Measurements from ENCODE around the gene MEF2D. TPM values are rescaled to one million over a fixed set of nuclear protein-coding genes. Genes with fewer than 3 reads are reported as not detected.
A peak's percentile ranks its signal among the peaks of the same experiment; 100 is the strongest.

Gene MEF2D
- total RNA-seq, 3 donors from 2014 or later = 56.8 to 103 (median 61.9) TPM

DNA sequence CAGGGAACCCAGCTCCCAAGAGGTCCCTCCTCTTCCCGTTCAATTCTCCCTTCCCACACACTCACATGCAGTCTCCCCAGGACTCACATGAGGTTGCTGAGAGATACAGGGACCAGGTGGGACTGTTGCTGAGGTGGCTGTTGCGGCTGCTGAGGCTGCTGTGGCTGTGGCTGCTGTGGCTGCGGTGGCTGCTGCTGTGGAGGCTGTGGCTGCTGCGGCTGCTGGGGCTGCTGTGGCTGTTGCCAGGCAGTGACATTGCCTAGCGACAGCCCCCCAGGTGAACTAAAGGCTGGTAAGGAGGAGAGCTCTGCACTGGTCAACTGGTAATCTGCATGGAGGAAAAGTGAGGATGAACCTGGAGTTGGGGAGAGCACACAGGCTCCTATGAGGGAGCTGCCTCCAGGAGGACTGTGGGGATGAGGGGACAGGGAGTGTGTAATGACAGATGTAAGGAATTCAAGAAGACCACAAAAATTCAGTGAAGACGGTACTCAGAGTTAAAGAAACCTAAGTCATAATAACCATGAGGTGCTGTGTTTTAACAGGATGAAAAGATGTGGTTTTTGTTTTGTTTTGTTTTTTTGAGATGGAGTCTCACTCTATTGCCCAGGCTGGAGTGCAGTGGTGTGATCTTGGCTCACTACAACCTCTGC is 31.8 kb downstream of the MEF2D start:
- ATAC-seq (no peak), DNase-seq (peak in 1 of 3 donors; percentile 21)
- intact Hi-C loops (cut with DNase I, micrococcal nuclease) = no loop called here
- H3K4me3 ChIP-seq = no peak overlapping the region
- no peaks in the 10 kb centered on the region for H3K9me3 ChIP-seq
- H3K4me1 ChIP-seq (ENCODE audit: low read depth) = peaks cover 40% of the 10 kb centered on the region
- peaks cover 7% of the 10 kb centered on the region for H3K36me3 ChIP-seq (ENCODE audit: low read depth)
- TF ChIP-seq, protein P1, sequence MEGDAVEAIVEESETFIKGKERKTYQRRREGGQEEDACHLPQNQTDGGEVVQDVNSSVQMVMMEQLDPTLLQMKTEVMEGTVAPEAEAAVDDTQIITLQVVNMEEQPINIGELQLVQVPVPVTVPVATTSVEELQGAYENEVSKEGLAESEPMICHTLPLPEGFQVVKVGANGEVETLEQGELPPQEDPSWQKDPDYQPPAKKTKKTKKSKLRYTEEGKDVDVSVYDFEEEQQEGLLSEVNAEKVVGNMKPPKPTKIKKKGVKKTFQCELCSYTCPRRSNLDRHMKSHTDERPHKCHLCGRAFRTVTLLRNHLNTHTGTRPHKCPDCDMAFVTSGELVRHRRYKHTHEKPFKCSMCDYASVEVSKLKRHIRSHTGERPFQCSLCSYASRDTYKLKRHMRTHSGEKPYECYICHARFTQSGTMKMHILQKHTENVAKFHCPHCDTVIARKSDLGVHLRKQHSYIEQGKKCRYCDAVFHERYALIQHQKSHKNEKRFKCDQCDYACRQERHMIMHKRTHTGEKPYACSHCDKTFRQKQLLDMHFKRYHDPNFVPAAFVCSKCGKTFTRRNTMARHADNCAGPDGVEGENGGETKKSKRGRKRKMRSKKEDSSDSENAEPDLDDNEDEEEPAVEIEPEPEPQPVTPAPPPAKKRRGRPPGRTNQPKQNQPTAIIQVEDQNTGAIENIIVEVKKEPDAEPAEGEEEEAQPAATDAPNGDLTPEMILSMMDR (IDR thresholded peaks at IDR 0.05) = no peak

DNA sequence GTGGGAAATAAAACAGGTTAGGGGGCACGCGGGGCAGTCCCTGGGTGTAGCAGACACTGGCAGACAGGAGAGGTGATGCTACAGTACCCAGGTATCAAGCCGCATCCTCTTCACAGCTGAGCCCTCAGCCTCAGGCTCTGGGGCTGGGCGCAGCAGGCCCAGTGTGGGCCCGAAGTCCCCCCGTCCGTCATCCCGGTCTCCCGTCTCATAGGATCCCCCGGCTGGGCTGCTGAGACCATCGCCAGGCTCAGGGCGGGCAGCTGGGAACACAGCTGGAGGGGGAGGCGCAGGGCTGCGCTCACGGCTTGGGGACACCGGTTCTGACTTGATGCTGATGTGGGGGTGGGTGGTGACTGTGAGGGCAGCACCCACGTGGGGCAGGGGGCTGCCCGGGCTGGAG is 32.7 kb downstream of the MEF2D start:
- peaks cover 42% of the 10 kb centered on the region for H3K4me1 ChIP-seq (ENCODE audit: low read depth)

DNA sequence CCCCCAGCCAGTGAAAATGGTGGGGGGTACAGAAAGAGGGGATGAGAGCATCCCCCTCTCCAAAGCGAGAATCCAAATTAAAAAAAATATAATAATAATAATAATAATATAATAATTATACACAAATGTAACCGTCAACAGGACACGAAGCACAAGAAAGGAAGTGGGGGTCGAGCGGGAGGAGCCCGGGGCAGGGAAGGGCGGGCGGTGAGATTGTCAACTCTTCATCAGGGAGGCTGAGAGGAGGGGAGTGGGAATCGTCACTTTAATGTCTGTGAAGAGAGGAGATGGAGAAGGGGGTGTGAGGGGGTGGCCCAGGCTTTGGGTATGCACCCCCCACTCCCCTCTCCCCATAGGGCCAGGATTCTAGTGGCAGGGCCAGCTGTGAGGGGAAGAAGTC is 33.2 kb downstream of the MEF2D start:
- ATAC-seq (no peak), DNase-seq (peak in 1 of 3 donors; percentile 20)
- TF ChIP-seq, protein P1 (IDR thresholded peaks at IDR 0.05) = no peak
- Histone ChIP-seq H3K4me3 (no peak overlapping the region), H3K36me3 (ENCODE audit: low read depth) (peaks cover 7% of the 10 kb centered on the region), H3K9me3 (no peaks in the 10 kb centered on the region), H3K4me1 (ENCODE audit: low read depth) (peaks cover 45% of the 10 kb centered on the region)
- intact Hi-C loops (cut with DNase I, micrococcal nuclease) = no loop called here

More for the DNA sequence above, 32.7 kb downstream of the MEF2D start:
- Histone ChIP-seq H3K9me3 (no peaks in the 10 kb centered on the region), H3K36me3 (ENCODE audit: low read depth) (peaks cover 7% of the 10 kb centered on the region), H3K4me3 (no peak overlapping the region)
- intact Hi-C loops (cut with DNase I, micrococcal nuclease) = no loop called here
- TF ChIP-seq, protein P1 (IDR thresholded peaks at IDR 0.05) = no peak
- no peak for ATAC-seq
- peak in 1 of 3 donors; percentile 29 for DNase-seq

DNA sequence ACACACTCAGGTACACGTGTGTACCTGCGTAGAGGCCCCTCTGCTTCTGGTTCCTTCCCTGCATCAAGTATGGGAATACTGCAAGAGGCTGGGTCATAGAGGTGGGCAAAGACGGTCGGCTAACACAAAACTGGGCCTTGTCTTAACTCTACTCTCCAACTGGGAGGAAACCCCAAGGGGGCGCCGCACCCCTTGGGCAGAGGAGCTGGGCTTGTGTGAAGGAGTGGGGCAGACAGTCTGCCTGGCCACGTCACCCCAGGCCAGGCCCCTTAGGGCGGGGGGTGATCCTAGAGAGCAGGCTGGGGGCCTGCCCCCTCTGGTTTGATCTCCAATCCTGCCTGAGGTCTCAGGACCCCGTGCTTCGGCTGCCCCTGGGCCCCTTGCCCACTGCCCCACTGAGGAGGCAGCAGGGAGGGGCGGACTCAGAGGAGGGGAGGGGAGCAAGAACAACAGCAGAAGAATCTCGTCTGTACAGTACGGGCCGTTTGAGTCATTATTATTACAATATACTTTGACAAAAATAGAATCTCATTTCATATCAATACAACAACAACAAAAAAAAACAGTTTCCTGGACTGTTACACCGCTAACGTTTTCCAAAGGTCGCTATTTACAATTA is 34.7 kb downstream of the MEF2D start:
- peaks cover 7% of the 10 kb centered on the region for H3K36me3 ChIP-seq (ENCODE audit: low read depth)
- DNase-seq = peak in 1 of 3 donors; percentile 31
- TF ChIP-seq, protein P1 (IDR thresholded peaks at IDR 0.05) = no peak
- H3K4me1 ChIP-seq (ENCODE audit: low read depth) = peaks cover 42% of the 10 kb centered on the region
- H3K4me3 ChIP-seq = no peak overlapping the region
- intact Hi-C loops (cut with DNase I, micrococcal nuclease) = no loop called here
- H3K9me3 ChIP-seq = no peaks in the 10 kb centered on the region
- no peak for ATAC-seq

DNA sequence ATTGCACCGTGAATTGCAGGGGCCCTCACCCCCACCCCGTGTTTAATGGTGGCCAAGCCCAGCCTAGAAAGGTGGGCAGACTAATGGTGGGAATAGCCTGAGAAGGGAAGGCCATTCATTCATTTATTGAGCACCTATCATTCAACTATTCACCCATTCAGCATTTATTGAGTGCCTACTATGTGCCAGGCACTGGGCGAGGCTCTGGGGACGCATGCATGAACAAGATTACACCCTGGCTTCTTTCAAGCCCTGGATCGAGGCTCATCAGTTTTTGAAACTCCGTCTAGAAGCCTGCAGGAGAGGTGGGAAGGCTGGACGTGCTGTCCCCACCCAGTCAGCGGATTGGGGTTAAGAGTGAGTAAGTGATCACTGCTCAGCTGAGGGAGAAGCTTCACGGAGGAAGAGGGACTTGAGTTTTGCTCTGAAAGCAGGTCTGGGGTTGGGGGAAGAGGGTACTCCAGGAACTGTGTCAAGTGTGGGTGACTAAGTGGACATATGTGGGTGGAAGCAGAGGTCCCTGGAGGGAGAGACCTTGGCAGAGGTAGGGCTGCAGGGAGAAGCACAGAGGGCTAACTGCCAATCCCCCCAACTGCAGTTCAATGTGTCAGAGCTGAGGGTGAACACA is 35.6 kb downstream of the MEF2D start:
- intact Hi-C loops (cut with DNase I, micrococcal nuclease) = loop anchor here in 1 of 2 donors (5.0 kb wide), 1 partner anchor 32 kb away; no protein-coding TSS in a partner anchor
- TF ChIP-seq, protein P1 (IDR thresholded peaks at IDR 0.05) = no peak
- peaks cover 7% of the 10 kb centered on the region for H3K36me3 ChIP-seq (ENCODE audit: low read depth)
- DNase-seq = peak in 1 of 3 donors; percentile 20
- no peaks in the 10 kb centered on the region for H3K9me3 ChIP-seq
- ATAC-seq = no peak
- no peak overlapping the region for H3K4me3 ChIP-seq
- peaks cover 34% of the 10 kb centered on the region for H3K4me1 ChIP-seq (ENCODE audit: low read depth)
